Renal cortex interstitium (tissue), 11 donors: ENCODE measurements around the gene CHN2. TPM values are rescaled to one million over a fixed set of nuclear protein-coding genes. Genes with fewer than 3 reads are reported as not detected.

ENCODE experiments used
- DNase-seq, 11 donors: peaks; one replicate each; pipeline ENCODE4 v3.0.0-alpha.2; 2013; ENCODE audit warnings: low read depth in 9 of 11, low spot score in 4 of 11; ENCODE audit errors: extremely low read depth in 1 of 11
- polyA plus RNA-seq, 3 donors: library from polyadenylated mRNA; unstranded; fragments of 120-200 nt; gene quantifications; one replicate each; pipeline ENCODE4 v1.2.1, GENCODE V29; 2013; ENCODE audit not compliant: insufficient read length in 3 of 3

CHN2 gene
- polyA plus RNA-seq, 3 donors, result 16.7 to 19.2 (median 18.1) TPM

DNA sequence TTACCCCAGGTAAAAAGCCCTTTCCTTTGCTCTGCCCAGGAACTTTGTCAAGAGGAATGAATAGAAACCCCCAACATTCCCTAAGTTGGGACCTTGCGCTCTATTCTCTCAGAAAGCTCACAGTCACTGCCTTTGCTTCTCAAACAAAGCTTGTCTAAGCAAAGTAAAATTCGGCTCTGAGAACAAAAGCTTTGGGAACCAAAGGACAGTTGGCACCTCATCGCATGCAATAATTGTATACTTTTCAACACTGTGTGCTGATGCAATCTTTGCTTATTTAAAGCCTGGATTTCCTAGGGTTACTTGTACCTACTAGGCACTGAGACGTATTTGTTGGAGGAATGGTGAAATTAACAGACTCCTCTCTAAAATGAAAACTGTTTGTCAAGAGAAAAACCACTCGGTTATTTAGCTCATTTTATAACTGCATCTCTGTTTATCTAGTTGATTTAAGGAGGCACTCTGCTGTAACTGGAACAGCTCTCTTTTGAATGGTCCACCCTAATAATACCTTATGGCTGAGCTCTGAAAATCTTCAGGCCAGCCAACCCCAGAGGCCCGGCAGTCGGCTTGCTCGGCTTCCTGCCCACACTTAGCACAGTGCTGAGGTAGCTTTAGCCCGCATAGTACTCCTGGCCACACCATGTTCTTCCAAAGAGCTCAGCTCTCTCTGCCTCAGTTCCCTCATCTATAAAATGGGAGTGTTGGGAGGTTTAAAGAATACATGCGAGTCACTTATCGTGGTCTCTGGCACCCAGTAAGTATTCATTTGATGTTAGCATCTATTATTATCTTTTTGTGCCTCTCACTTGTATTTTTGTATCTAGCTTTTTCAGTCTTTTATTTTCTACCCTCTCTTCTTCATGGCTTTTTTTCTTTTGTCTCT is 288.9 kb downstream of the CHN2 start:
- no peak for DNase-seq

DNA sequence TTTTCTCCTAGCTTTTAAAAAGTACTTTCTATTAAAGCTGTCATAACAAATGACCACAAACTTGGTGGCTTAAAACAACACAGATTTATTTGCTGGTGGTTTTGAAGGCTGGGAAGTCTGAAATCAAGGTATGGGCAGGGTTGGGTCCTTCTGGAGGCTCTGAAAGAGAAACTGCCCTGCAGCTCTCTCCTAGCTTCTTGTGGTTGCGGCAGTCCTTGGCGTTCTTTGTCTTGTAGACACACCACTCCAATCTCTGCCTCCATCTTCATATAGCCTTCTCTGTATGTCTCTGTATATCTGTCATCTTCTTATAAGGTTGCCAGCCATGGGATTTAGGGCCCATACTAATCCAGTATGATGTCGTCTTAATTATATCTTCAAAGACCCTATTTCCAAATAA is 289.7 kb downstream of the CHN2 start:
- no peak for DNase-seq

DNA sequence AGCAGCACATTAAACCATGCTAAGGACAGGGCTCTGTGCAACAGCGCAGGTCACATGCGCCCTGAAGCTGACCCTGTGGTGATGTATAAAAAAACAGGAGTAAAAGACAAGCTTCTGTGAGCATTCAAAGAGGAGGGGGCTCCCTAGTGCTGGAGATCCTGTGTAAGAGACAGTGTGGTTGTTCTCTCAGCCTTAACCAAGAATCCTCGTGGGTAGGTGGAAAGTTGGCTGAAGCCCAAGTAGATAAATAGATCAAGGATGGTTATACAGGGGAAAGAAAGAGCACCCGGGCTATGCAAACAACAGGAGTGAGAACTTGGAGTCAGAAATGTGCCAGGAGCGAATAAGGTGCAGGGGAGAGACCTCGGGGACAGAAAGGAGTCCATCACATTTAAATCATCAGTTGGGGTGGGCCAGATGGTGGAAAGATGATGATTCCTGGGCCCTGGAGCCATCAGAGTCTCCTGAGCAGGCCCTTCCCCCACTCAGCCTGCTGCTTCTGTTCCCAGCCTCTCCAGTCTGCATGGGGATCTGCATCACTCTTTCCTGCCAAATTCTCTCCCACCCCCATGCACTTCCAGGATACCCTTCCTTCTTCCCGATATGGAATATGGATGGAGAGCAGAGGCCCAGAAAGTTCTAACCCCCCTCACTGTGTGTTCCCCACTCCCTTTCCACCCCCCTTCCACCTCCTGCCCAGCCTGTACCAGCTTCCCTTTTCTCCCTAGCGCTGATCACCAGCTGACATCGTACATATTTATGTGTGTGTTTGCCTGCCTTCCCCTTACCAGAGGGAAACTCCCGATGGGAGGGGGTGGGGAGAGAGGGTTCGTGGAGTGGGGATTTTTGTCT is 291.0 kb downstream of the CHN2 start:
- DNase-seq, result no peak

- DNase-seq, result no peak
These were observed 291.7 kb downstream of the CHN2 start for GRCh38 chr7:29486191-29486700.

GRCh38 chr7:29487424-29487823 is 292.8 kb downstream of the CHN2 start:
- DNase-seq, result no peak

DNA sequence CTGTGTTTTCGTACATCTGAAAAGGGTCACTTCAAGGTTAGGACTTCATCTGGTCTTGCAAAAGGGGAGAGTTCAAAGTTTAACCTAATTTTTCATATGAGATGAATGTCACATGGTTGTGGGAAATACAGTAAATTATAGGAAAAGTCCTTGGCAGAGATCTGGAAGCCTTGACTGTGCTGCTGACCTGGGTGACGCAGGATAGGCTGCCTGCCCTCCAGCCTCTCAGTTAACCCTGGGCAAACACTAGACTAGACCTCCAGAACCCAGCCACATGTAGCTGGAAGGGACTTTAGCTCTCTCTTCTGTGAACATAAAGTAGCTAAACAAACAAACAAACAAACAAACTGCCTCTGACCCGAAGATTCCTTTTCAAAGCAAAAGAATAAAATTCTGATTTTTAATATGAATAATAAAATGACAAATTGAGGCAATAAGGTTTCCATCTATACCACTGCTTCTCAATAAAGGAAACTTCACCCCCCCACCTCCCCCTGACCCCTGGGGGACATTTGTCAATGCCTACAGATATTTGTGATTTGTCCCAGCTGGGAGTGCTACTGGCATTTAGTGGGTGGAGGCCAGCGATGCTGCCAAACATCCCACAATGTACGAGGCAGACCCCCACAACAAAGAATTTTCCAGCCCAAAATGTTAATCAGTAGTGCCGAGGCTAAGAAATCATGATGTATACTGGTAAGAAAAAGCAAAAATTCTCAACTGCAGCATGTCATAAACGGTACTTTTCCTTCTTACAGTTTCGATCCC is 293.8 kb downstream of the CHN2 start:
- DNase-seq, result no peak

- DNase-seq, result no peak
These were observed 294.4 kb downstream of the CHN2 start for GRCh38 chr7:29488977-29489376.

GRCh38 chr7:29490094-29490607 is 295.6 kb downstream of the CHN2 start:
- no peak for DNase-seq

- DNase-seq, result peak in 2 of 11 donors; percentile 13 to 47
These were observed 299.8 kb downstream of the CHN2 start for GRCh38 chr7:29494350-29494749.

GRCh38 chr7:29495653-29496052 is 301.1 kb downstream of the CHN2 start:
- DNase-seq, result no peak

DNA sequence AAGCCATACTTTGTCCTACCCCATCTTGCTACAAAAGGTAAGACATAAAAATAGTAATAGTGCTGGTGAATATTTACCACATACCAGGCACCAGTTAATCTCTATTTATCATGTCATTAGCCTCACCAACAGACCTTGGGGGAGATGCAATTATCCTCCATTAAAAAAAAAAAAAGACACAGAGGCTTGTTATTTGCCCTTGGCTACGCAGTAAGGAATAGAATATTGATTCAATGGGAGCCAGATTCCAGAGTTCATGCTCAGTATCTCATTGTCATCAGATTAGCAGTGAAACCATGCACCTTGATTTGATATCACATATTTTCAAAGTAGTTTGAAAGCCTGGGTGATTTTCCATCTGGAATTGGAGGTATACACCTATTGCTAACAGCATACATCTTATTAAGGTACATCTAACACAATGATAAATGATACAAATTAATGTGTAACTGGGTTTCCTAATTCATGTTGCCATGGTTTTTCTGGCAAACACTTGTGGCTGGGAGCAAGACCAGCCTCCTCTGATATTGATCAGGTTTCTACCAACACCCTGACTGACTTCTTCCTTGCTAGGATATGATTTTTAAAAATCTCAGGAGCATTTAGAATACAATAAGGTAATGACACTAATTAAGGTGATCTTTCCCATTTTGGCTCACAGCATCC is 301.9 kb downstream of the CHN2 start:
- DNase-seq, result no peak

DNA sequence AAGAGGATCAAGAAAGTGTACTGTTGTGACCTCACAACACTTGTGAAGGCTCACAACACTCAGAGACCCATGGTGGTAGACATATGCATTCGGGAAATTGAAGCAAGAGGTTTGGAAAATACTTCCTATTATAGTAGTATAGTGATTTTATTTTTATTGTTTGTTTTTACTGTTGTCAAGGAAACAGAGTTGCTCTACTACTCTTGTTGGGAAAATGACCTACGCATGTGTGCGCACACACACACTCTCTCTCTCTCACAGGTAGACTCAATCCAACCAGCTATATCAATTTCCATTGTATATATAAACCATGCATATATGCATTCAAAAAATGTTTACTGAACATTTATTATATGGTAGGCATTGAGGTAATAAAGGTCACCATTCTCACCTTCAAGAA is 305.4 kb downstream of the CHN2 start:
- DNase-seq, result no peak

- no peak for DNase-seq
These were observed 306.1 kb downstream of the CHN2 start for GRCh38 chr7:29500719-29501118.

GRCh38 chr7:29502133-29502532 is 307.6 kb downstream of the CHN2 start:
- no peak for DNase-seq

- DNase-seq, result no peak
These were observed 311.4 kb downstream of the CHN2 start for GRCh38 chr7:29505931-29506330.

DNA sequence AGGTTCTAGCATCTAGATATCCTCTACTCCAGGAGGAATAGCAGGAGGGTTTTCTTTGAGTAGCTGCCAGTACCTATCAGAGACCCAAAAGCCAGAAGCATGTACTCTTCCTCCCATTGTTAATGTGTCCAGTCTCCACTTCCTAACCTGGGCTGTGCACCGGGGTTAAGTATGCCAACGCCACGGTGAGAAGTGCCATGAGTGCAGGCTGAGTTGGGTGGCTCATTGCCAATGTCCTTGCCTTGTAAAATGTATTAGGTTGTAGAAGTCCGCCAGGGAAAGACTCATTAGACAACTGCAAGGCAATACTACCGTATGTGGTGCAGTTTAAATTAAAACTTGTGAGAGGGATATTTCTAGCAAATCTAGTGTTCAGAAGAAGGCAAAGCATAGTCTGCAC is 314.0 kb downstream of the CHN2 start:
- DNase-seq, result no peak

DNA sequence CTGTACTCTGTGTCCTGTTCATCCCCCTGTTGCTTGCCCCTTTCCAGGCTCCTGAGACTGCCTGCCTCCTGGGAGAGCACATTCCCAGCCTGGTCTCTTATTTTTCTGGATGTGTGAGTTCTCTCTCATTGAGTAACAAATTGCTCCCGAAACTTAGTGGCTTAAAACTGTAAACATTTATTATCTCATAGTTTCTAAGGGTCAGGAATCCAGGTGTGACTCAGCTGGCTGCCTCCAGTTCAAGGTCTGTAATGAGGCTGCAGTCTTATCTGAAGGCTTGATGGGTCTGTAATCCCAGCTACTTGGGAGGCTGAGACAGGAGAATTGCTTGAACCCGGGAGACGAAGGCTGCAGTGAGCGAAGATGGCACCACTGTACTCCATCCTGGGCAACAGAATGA is 315.5 kb downstream of the CHN2 start:
- no peak for DNase-seq

GRCh38 chr7:29511337-29511736 is 316.8 kb downstream of the CHN2 start:
- no peak for DNase-seq

DNA sequence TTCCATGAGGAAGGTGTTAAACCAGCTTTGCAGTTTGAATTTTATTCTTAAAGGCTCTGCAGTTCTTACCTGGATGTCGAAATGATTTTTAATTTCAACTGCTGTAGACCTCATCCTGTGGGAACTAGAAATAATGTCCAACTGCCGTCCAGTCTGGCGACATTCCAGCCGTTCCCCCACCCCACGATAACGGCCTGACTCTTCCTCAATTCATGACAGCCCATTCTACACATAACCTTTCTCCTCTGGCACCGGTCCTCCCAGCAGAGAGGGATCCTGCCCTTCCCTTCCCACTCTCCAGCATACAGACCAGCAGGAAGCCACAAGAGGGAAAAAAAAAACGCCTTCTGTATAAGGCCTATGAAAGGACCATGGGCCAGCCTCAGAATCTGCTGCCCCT is 317.3 kb downstream of the CHN2 start:
- no peak for DNase-seq
